HepG2 (cell line): ENCODE results near the gene KIAA1328. TPM values are rescaled to one million over a fixed set of nuclear protein-coding genes. Genes with fewer than 3 reads are reported as not detected.

Source experiments
- ATAC-seq: fragments of 200-7000 bp; cut with Tn5 transposase; 3 replicates; pipeline ENCODE4 v1.9.1; 2020; ENCODE audit warnings: mild to moderate bottlenecking, moderate library complexity
- BruUV-seq: library from RNA; stranded (reverse); fragments of 400-500 nt; replicated peaks from 2 replicates; lab custom pipeline; 2021; lab: Mats Ljungman, UMichigan
- CTCF ChIA-PET: fragments of 300-600 bp; formaldehyde crosslinking; extraction: SDS; loops from one replicate; lab custom pipeline; 2021; ENCODE audit warnings: low total read pairs, inconsistent platforms, low intra/inter-chr PET ratio; lab: Yijun Ruan, JAX
- POLR2A ChIA-PET: fragments of 350-600 bp; sonication (Branson Sonifier 250); formaldehyde crosslinking; loops from one replicate; lab custom pipeline; 2020; ENCODE audit warnings: antibody characterized with exemption, inconsistent platforms; lab: Yijun Ruan, JAX
- DNase-seq: peaks from one replicate; pipeline ENCODE4 v3.0.0-alpha.2; 2015; ENCODE audit warnings: low spot score
- FAIRE-seq: peaks from 3 replicates; lab custom pipeline; 2011; peaks lifted over from hg19 to GRCh38; lab: Jason Lieb, UNC
- H2AFZ ChIP-seq: one replicate; pipeline ENCODE4 v1.6.1; 2011; ENCODE audit warnings: low read length, inconsistent platforms
- H3K27ac ChIP-seq: fragments of 300-600 bp; 3 replicates; pipeline ENCODE4 v1.8.0; 2011; ENCODE audit warnings: mixed run types, mild to moderate bottlenecking, mixed read lengths, low read length, inconsistent platforms; ENCODE audit not compliant: insufficient read depth; ENCODE audit errors: extremely low read length
- H3K27me3 ChIP-seq, 2 experiments: fragments of 200-600 bp in 1 of 2; 2 replicates in 1 of 2; 3 replicates in 1 of 2; pipeline versions ENCODE4 v1.6.0 to v1.8.0; 2011; ENCODE audit warnings: low read length in 2 of 2, mild to moderate bottlenecking in 2 of 2, moderate library complexity in 2 of 2, inconsistent platforms in 1 of 2; ENCODE audit not compliant: insufficient read depth in 2 of 2, control insufficient read depth in 1 of 2
- H3K36me3 ChIP-seq, 2 experiments: fragments of 200-600 bp in 1 of 2; replicated peaks in 1 of 2; 2 replicates in 1 of 2; 3 replicates in 1 of 2; pipeline versions ENCODE4 v1.5.1 to v1.8.0; 2011; ENCODE audit warnings: low read length in 2 of 2, inconsistent platforms in 1 of 2; ENCODE audit not compliant: insufficient read depth in 2 of 2, control insufficient read depth in 1 of 2
- H3K4me1 ChIP-seq: 2 replicates; pipeline ENCODE4 v1.5.1; 2012; ENCODE audit warnings: low read length, inconsistent platforms; ENCODE audit not compliant: insufficient read depth
- H3K4me2 ChIP-seq: 2 replicates; pipeline ENCODE4 v1.6.0; 2011; ENCODE audit warnings: low read depth, low read length, inconsistent platforms
- H3K4me3 ChIP-seq, 3 experiments: fragments of 200-600 bp in 1 of 3; sonication (generic), shearing (Covaris generic) in 1 of 3; replicated peaks in 1 of 3; 2 replicates each; pipeline ENCODE4 v1.5.1; 2011 to 2016; ENCODE audit warnings: low read length in 3 of 3, inconsistent platforms in 2 of 3, low read depth in 2 of 3, mild to moderate bottlenecking in 2 of 3, control low read depth in 1 of 3, mixed read lengths in 1 of 3; ENCODE audit not compliant: insufficient read depth in 1 of 3
- H3K79me2 ChIP-seq: one replicate; pipeline ENCODE4 v1.6.1; 2011; ENCODE audit warnings: low read length, inconsistent platforms; ENCODE audit not compliant: insufficient read depth
- H3K9ac ChIP-seq: 2 replicates; pipeline ENCODE4 v1.6.0; 2011; ENCODE audit warnings: mild to moderate bottlenecking, low read depth, low read length, inconsistent platforms; ENCODE audit not compliant: insufficient read depth
- H3K9me3 ChIP-seq: 2 replicates; pipeline ENCODE4 v1.5.1; 2012; ENCODE audit warnings: mild to moderate bottlenecking, low read length
- H4K20me1 ChIP-seq: 2 replicates; pipeline ENCODE4 v1.6.0; 2011; ENCODE audit warnings: inconsistent platforms, mild to moderate bottlenecking, low read length, moderate library complexity; ENCODE audit not compliant: insufficient read depth
- ARID2 ChIP-seq: sonication (generic); formaldehyde crosslinking; IDR thresholded peaks from 2 replicates; pipeline ENCODE4 v1.8.1; 2022; ENCODE audit warnings: mild to moderate bottlenecking, missing genetic modification reagents, borderline replicate concordance
- ARNTL ChIP-seq: sonication (generic); formaldehyde crosslinking; IDR thresholded peaks from 2 replicates; pipeline ENCODE4 v1.4.0; 2020; ENCODE audit warnings: mild to moderate bottlenecking, missing genetic modification reagents
- CREB1 ChIP-seq, 2 experiments: fragments of 450-650 bp in 1 of 2; IDR thresholded peaks; 2 replicates each; pipeline ENCODE4 v1.6.1; 2016 to 2017; ENCODE audit warnings: control low read depth in 1 of 2, mild to moderate bottlenecking in 1 of 2, missing compliant biosample characterization in 1 of 2, missing genetic modification characterization in 1 of 2
- DNMT3B ChIP-seq: conservative IDR thresholded peaks from 2 replicates; pipeline ENCODE4 v1.6.1; 2016; ENCODE audit warnings: missing biosample characterization, control low read depth
- SALL2 ChIP-seq: sonication (generic); formaldehyde crosslinking; IDR thresholded peaks from 2 replicates; pipeline ENCODE4 v1.8.1; 2023; ENCODE audit warnings: mild to moderate bottlenecking, missing genetic modification reagents, inconsistent platforms
- SNAPC2 ChIP-seq: sonication (generic); formaldehyde crosslinking; IDR thresholded peaks from 2 replicates; pipeline ENCODE4 v1.8.1; 2022; ENCODE audit warnings: mild to moderate bottlenecking, missing genetic modification reagents
- TCF7L2 ChIP-seq: IDR thresholded peaks from 2 replicates; pipeline ENCODE4 v1.6.1; 2011; ENCODE audit warnings: mild to moderate bottlenecking, low read depth, low read length, moderate library complexity
- ZMYM3 ChIP-seq: sonication (generic); formaldehyde crosslinking; IDR thresholded peaks from 2 replicates; pipeline ENCODE4 v1.5.1; 2020; ENCODE audit warnings: mild to moderate bottlenecking, missing genetic modification reagents
- ZNF143 ChIP-seq: sonication (generic); formaldehyde crosslinking; IDR thresholded peaks from 2 replicates; pipeline ENCODE4 v1.4.0; 2020; ENCODE audit warnings: missing genetic modification reagents
- ZNF557 ChIP-seq: sonication (generic); formaldehyde crosslinking; IDR thresholded peaks from 2 replicates; pipeline ENCODE4 v1.4.0; 2020; ENCODE audit warnings: missing genetic modification reagents
- ZNF800 ChIP-seq: sonication (generic); formaldehyde crosslinking; IDR thresholded peaks from 2 replicates; pipeline ENCODE4 v1.4.0; 2020; ENCODE audit warnings: missing genetic modification reagents
- WGBS: methylation state at CpG from one replicate; pipeline ENCODE4 v1.1.6; 2017; ENCODE audit warnings: low lambda C conversion rate; 5-methylcytosine and 5-hydroxymethylcytosine counted together
- in situ Hi-C: cut with HindIII; loops from 2 replicates; pipeline ENCODE4 v1.10.0; 2017; ENCODE audit warnings: low pct_unique_long_range_greater_than_20kb; ENCODE audit not compliant: extremely low pct_ligation_motif_present
- intact Hi-C: fragments of 100-400 bp; cut with micrococcal nuclease; formaldehyde crosslinking; loops from one replicate; pipeline ENCODE4 v1.10.0; 2022; ENCODE audit not compliant: unreplicated experiment
- polyA plus RNA-seq, 8 experiments: library from polyadenylated mRNA; depleted of rRNA in 3 of 8; stranded (reverse) in 7 of 8; unstranded in 1 of 8; fragments of >200 nt; fragmentation: Illumina TruSeq in 4 of 8; extraction: Trizol in 4 of 8; gene quantifications; 2 replicates each; pipeline versions ENCODE4 v1.2.1 to v1.2.3, GENCODE V29; 2011 to 2016; ENCODE audit warnings: low read depth in 4 of 8, missing spikeins in 1 of 8, mixed read lengths in 1 of 8; ENCODE audit not compliant: insufficient read depth in 1 of 8
- total RNA-seq, 5 experiments: library from RNA; depleted of rRNA; stranded (reverse); fragments of >200 nt; fragmentation: Illumina TruSeq; extraction: Trizol; gene quantifications; 2 replicates each; pipeline ENCODE4 v1.2.3, GENCODE V29; 2016; ENCODE audit warnings: low read depth in 1 of 5
- TF ChIP-seq, protein P1 (sequence below): fragments of 450-650 bp; IDR thresholded peaks from 2 replicates; pipeline ENCODE4 v1.6.1; 2016
- TF ChIP-seq, protein P2 (sequence below): sonication (generic); formaldehyde crosslinking; IDR thresholded peaks from 2 replicates; pipeline ENCODE4 v1.8.1; 2023; ENCODE audit warnings: missing genetic modification reagents, mild to moderate bottlenecking, borderline replicate concordance
- TF ChIP-seq, protein P3 (sequence below): sonication (generic); formaldehyde crosslinking; IDR thresholded peaks from 2 replicates; pipeline ENCODE4 v1.9.0; 2022; ENCODE audit warnings: missing genetic modification reagents, mild to moderate bottlenecking, borderline replicate concordance

KIAA1328 gene
- total and polyA plus RNA-seq, 2 of the 13 experiments (the other 11 are each of a cell fraction or from before 2014, with no cell fraction given), result 4.1 to 6.0 TPM

- TF ChIP-seq CREB1 (IDR thresholded peaks at IDR 0.05) (no peak), CREB1 (CRISPR knock-in tag; IDR thresholded peaks at IDR 0.05) (no peak)
- TF ChIP-seq, protein P1, sequence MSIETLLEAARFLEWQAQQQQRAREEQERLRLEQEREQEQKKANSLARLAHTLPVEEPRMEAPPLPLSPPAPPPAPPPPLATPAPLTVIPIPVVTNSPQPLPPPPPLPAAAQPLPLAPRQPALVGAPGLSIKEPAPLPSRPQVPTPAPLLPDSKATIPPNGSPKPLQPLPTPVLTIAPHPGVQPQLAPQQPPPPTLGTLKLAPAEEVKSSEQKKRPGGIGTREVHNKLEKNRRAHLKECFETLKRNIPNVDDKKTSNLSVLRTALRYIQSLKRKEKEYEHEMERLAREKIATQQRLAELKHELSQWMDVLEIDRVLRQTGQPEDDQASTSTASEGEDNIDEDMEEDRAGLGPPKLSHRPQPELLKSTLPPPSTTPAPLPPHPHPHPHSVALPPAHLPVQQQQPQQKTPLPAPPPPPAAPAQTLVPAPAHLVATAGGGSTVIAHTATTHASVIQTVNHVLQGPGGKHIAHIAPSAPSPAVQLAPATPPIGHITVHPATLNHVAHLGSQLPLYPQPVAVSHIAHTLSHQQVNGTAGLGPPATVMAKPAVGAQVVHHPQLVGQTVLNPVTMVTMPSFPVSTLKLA, result peak; percentile 85
- TF ChIP-seq, all 625 proteins: peak for 1
- no peak overlapping the region for H3K9ac ChIP-seq
- ATAC-seq (no peak), DNase-seq (no peak), FAIRE-seq (no peak)
- no peaks in the 10 kb centered on the region for H3K4me1 ChIP-seq
- CTCF ChIA-PET, result no interaction called here
- no peak overlapping the region for H2AFZ ChIP-seq
- H3K79me2 ChIP-seq, result no peaks in the 10 kb centered on the region
- H3K27ac ChIP-seq, result no peak overlapping the region
- H3K4me2 ChIP-seq, result no peak overlapping the region
- intact Hi-C loops, result no loop called here
- no peaks in the 10 kb centered on the region for H3K9me3 ChIP-seq
- in situ Hi-C loops, result no loop called here
- BruUV-seq, result no TSS peak
- no peak overlapping the region for H3K4me3 ChIP-seq
- 33% methylated on average over 14 of the region's 14 CpGs for WGBS
- H3K27me3 ChIP-seq, result peaks cover 1 to 11% of the 10 kb centered on the region in 2 experiments; a peak in 4 of 5 replicates
- POLR2A ChIA-PET, result no interaction called here
- H4K20me1 ChIP-seq, result no peaks in the 10 kb centered on the region
- H3K36me3 ChIP-seq, result no peaks in the 10 kb centered on the region
These were observed 436.0 kb downstream of the KIAA1328 start for GRCh38 chr18:37264956-37265355.

GRCh38 chr18:37265382-37265781 lies 436.5 kb downstream of the KIAA1328 start:
- CTCF ChIA-PET, result no interaction called here
- FAIRE-seq (no peak), ATAC-seq (no peak), DNase-seq (no peak)
- Histone ChIP-seq H3K79me2 (no peaks in the 10 kb centered on the region), H3K9me3 (no peaks in the 10 kb centered on the region), H3K27me3 (peaks cover 1 to 8% of the 10 kb centered on the region in 2 experiments; a peak in 3 of 5 replicates), H3K4me3 (no peak overlapping the region), H3K27ac (no peak overlapping the region), H3K9ac (no peak overlapping the region), H3K36me3 (no peaks in the 10 kb centered on the region), H3K4me1 (no peaks in the 10 kb centered on the region), H2AFZ (no peak overlapping the region), H4K20me1 (no peaks in the 10 kb centered on the region), H3K4me2 (no peak overlapping the region)
- in situ Hi-C loops, result no loop called here
- 0% methylated on average over 1 of the region's 2 CpGs for WGBS
- intact Hi-C loops, result no loop called here
- POLR2A ChIA-PET, result no interaction called here
- no TSS peak for BruUV-seq
- TF ChIP-seq, protein P2, sequence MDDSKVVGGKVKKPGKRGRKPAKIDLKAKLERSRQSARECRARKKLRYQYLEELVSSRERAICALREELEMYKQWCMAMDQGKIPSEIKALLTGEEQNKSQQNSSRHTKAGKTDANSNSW (CRISPR knock-in tag), result no peak
- TF ChIP-seq SNAPC2 (CRISPR knock-in tag) (no peak), DNMT3B (CRISPR knock-in tag) (no peak), SALL2 (no peak), TCF7L2 (no peak), ZMYM3 (CRISPR knock-in tag) (no peak), ZNF800 (CRISPR knock-in tag) (no peak), ARNTL (CRISPR knock-in tag) (no peak), ARID2 (CRISPR knock-in tag) (no peak), ZNF557 (CRISPR knock-in tag) (no peak), ZNF143 (no peak)
- TF ChIP-seq, protein P3, sequence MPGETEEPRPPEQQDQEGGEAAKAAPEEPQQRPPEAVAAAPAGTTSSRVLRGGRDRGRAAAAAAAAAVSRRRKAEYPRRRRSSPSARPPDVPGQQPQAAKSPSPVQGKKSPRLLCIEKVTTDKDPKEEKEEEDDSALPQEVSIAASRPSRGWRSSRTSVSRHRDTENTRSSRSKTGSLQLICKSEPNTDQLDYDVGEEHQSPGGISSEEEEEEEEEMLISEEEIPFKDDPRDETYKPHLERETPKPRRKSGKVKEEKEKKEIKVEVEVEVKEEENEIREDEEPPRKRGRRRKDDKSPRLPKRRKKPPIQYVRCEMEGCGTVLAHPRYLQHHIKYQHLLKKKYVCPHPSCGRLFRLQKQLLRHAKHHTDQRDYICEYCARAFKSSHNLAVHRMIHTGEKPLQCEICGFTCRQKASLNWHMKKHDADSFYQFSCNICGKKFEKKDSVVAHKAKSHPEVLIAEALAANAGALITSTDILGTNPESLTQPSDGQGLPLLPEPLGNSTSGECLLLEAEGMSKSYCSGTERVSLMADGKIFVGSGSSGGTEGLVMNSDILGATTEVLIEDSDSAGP, result no peak
